ENCODE results near the gene PBXIP1.

GRCh38 chr1:154943649-154944400 is 12.1 kb downstream of the PBXIP1 start:
- TF ChIP-seq CTCF (IDR thresholded peaks at IDR 0.05): peak in 3 of 4 experiments; percentile 53 to 77 (median 57)
- TF ChIP-seq POLR2A (IDR thresholded peaks at IDR 0.05): no peak
- no peak for TF ChIP-seq EP300 (IDR thresholded peaks at IDR 0.05)
